ENCODE measurements around the gene CENPX.

The CENPX gene

DNA sequence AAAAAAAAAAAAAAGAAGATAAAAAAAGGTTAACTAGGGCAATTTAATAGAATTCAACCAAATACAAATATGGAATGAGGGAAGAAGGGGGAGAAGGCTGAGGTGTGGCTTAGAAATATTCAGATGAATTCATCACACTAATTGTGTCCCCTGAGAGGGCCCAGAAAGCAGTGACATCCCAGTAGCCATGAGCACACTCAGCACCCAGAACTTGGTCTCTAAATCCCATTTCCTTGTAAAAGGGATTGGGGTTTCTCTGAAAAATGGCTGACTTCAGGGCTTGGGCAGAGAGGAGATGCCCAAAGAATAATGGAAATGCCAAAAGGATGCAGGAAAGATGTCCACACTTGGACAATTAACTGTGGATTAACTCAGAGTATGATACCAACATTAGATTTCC, 49.2 kb downstream of the CENPX start:
- no peak for TF ChIP-seq CTCF (IDR thresholded peaks at IDR 0.05)
- H3K4me3 ChIP-seq: no peak overlapping the region

GRCh38 chr17:81968850-81969812, 53.5 kb downstream of the CENPX start:
- Histone ChIP-seq H3K4me3 (no peak overlapping the region), H3K27ac (no peak overlapping the region), H3K27me3 (peaks cover 0 to 82% of the 10 kb centered on the region in 2 donors), H3K9me3 (no peaks in the 10 kb centered on the region), H3K4me1 (peaks cover 0 to 17% (median 8%) of the 10 kb centered on the region in 4 donors), H3K36me3 (no peaks in the 10 kb centered on the region)
- TF ChIP-seq CTCF (IDR thresholded peaks at IDR 0.05): no peak
- DNase-seq: no peak
- intact Hi-C loops (cut with DNase I; ENCODE audit: low total_unique reads): loop anchor here (10.0 kb wide), 1 partner anchor 186 kb away; no protein-coding TSS in a partner anchor

More for the DNA sequence above, 49.2 kb downstream of the CENPX start:
- peaks cover 0 to 41% of the 10 kb centered on the region in 2 donors for H3K27me3 ChIP-seq
- no peaks in the 10 kb centered on the region for H3K9me3 ChIP-seq
- no peaks in the 10 kb centered on the region for H3K36me3 ChIP-seq
- intact Hi-C loops (cut with DNase I; ENCODE audit: low total_unique reads): no loop called here
- DNase-seq: no peak
- H3K27ac ChIP-seq: no peak overlapping the region
- H3K4me1 ChIP-seq: peaks cover 0 to 16% (median 10%) of the 10 kb centered on the region in 4 donors

Measured in tibial artery (tissue), 4 donors.